Ishikawa (cell line): ENCODE data around the gene NECAB2.

Experiments used
- CREB1 ChIP-seq: IDR thresholded peaks from 2 replicates; pipeline ENCODE4 v1.6.1; 2012; ENCODE audit warnings: low read depth
- EGR1 ChIP-seq: IDR thresholded peaks from 2 replicates; pipeline ENCODE4 v1.6.1; 2012
- EP300 ChIP-seq: IDR thresholded peaks from 2 replicates; pipeline ENCODE4 v1.6.1; 2012; ENCODE audit warnings: borderline replicate concordance
- FOXM1 ChIP-seq: IDR thresholded peaks from 2 replicates; pipeline ENCODE4 v1.6.1; 2012; ENCODE audit warnings: low read depth, borderline replicate concordance
- NFIC ChIP-seq: IDR thresholded peaks from 2 replicates; pipeline ENCODE4 v1.6.1; 2012
- TAF1 ChIP-seq: IDR thresholded peaks from 2 replicates; pipeline ENCODE4 v1.6.1; 2012; ENCODE audit warnings: low read depth, mild to moderate bottlenecking
- TEAD4 ChIP-seq: IDR thresholded peaks from 2 replicates; pipeline ENCODE4 v1.6.1; 2012
- TF ChIP-seq, protein P1 (sequence below): IDR thresholded peaks from 2 replicates; pipeline ENCODE4 v1.6.1; 2012; ENCODE audit warnings: low read depth, mild to moderate bottlenecking

- TF ChIP-seq, protein P1, sequence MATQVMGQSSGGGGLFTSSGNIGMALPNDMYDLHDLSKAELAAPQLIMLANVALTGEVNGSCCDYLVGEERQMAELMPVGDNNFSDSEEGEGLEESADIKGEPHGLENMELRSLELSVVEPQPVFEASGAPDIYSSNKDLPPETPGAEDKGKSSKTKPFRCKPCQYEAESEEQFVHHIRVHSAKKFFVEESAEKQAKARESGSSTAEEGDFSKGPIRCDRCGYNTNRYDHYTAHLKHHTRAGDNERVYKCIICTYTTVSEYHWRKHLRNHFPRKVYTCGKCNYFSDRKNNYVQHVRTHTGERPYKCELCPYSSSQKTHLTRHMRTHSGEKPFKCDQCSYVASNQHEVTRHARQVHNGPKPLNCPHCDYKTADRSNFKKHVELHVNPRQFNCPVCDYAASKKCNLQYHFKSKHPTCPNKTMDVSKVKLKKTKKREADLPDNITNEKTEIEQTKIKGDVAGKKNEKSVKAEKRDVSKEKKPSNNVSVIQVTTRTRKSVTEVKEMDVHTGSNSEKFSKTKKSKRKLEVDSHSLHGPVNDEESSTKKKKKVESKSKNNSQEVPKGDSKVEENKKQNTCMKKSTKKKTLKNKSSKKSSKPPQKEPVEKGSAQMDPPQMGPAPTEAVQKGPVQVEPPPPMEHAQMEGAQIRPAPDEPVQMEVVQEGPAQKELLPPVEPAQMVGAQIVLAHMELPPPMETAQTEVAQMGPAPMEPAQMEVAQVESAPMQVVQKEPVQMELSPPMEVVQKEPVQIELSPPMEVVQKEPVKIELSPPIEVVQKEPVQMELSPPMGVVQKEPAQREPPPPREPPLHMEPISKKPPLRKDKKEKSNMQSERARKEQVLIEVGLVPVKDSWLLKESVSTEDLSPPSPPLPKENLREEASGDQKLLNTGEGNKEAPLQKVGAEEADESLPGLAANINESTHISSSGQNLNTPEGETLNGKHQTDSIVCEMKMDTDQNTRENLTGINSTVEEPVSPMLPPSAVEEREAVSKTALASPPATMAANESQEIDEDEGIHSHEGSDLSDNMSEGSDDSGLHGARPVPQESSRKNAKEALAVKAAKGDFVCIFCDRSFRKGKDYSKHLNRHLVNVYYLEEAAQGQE, result no peak
- TF ChIP-seq EGR1 (no peak), FOXM1 (no peak), TAF1 (no peak), NFIC (no peak), TEAD4 (no peak), CREB1 (no peak), EP300 (no peak)
Observed at GRCh38 chr16:84031556-84031955, 63.5 kb downstream of the NECAB2 start.
